Panc1 (cell line): Measurements from ENCODE around the gene CLEC2B. TPM values are rescaled to one million over a fixed set of nuclear protein-coding genes. Genes with fewer than 3 reads are reported as not detected.

ENCODE experiments used
- ATAC-seq: fragments of 200-7000 bp; cut with Tn5 transposase; 2 replicates; pipeline ENCODE4 v1.9.1; 2020; ENCODE audit warnings: mild to moderate bottlenecking, moderate library complexity
- BruUV-seq: library from RNA; stranded (reverse); fragments of 400-500 nt; replicated peaks from 2 replicates; lab custom pipeline; 2021; lab: Mats Ljungman, UMichigan
- CTCF ChIA-PET: fragments of 300-600 bp; sonication (Branson Sonifier 250); formaldehyde crosslinking; loops from one replicate; lab custom pipeline; 2022; ENCODE audit warnings: antibody characterized with exemption; lab: Charles Lee
- POLR2A ChIA-PET: fragments of 300-600 bp; sonication (Branson Sonifier 250); formaldehyde crosslinking; loops from one replicate; lab custom pipeline; 2022; ENCODE audit warnings: antibody characterized with exemption; lab: Charles Lee
- DNase-seq: peaks from one replicate; pipeline ENCODE4 v3.0.0-alpha.2; 2010; ENCODE audit warnings: low read depth, low spot score
- H3K27ac ChIP-seq: 2 replicates; pipeline ENCODE4 v1.5.1; 2011; ENCODE audit warnings: mild to moderate bottlenecking, low read length, inconsistent platforms
- H3K27me3 ChIP-seq: fragments of 200-500 bp; sonication (Bioruptor generic); 2 replicates; pipeline ENCODE4 v1.6.0; 2014; ENCODE audit warnings: low read length, inconsistent platforms; ENCODE audit not compliant: control insufficient read depth, insufficient read depth
- H3K36me3 ChIP-seq: fragments of 200-500 bp; sonication (Bioruptor generic); 2 replicates; pipeline ENCODE4 v1.5.1; 2014; ENCODE audit warnings: inconsistent platforms, mild to moderate bottlenecking, low read length, moderate library complexity; ENCODE audit not compliant: control insufficient read depth, insufficient read depth
- H3K4me1 ChIP-seq: 2 replicates; pipeline ENCODE4 v1.5.1; 2011; ENCODE audit warnings: inconsistent platforms, mild to moderate bottlenecking, low read length, moderate library complexity; ENCODE audit not compliant: control insufficient read depth, insufficient read depth
- H3K4me3 ChIP-seq, 2 experiments: 2 replicates each; pipeline ENCODE4 v1.5.1; 2011 to 2012; ENCODE audit warnings: low read depth in 2 of 2, low read length in 2 of 2, mild to moderate bottlenecking in 2 of 2, inconsistent platforms in 1 of 2, moderate library complexity in 1 of 2
- H3K9me3 ChIP-seq: fragments of 200-500 bp; sonication (Bioruptor generic); 2 replicates; pipeline ENCODE4 v1.5.1; 2014; ENCODE audit warnings: low read depth, mild to moderate bottlenecking, inconsistent platforms, low read length, moderate library complexity; ENCODE audit not compliant: control insufficient read depth, insufficient read depth
- POLR2AphosphoS5 ChIP-seq: IDR thresholded peaks from 2 replicates; pipeline ENCODE4 v1.6.1; 2012; ENCODE audit warnings: mild to moderate bottlenecking, low read depth, low read length, moderate library complexity
- REST ChIP-seq, 2 experiments: IDR thresholded peaks; 2 replicates each; pipeline ENCODE4 v1.6.1; 2011 to 2012; ENCODE audit warnings: low read depth in 2 of 2, control low read depth in 1 of 2, low read length in 1 of 2, mild to moderate bottlenecking in 1 of 2, moderate library complexity in 1 of 2; ENCODE audit not compliant: insufficient read depth in 1 of 2
- SIN3A ChIP-seq: IDR thresholded peaks from 2 replicates; pipeline ENCODE4 v1.6.1; 2012; ENCODE audit warnings: low read depth, mild to moderate bottlenecking, low read length, moderate library complexity, borderline replicate concordance; ENCODE audit not compliant: insufficient read depth
- TCF7L2 ChIP-seq: IDR thresholded peaks from 2 replicates; pipeline ENCODE4 v1.6.1; 2011; ENCODE audit warnings: mild to moderate bottlenecking, low read depth, low read length, inconsistent platforms
- in situ Hi-C: cut with HindIII; loops from 2 replicates; pipeline ENCODE4 v1.10.0; 2016; ENCODE audit warnings: low sequenced_read_pairs, low pct_unique_long_range_greater_than_20kb
- intact Hi-C: fragments of 100-400 bp; cut with micrococcal nuclease; formaldehyde crosslinking; loops from one replicate; pipeline ENCODE4 v1.10.0; 2022; ENCODE audit not compliant: unreplicated experiment
- total RNA-seq: library from RNA; stranded (reverse); gene quantifications from one replicate; pipeline ENCODE4 v1.2.1, GENCODE V29; 2021; ENCODE audit not compliant: unreplicated experiment
- TF ChIP-seq, protein P1 (sequence below): fragments of 450-650 bp; IDR thresholded peaks from 2 replicates; pipeline ENCODE4 v1.5.1; 2017; ENCODE audit warnings: mild to moderate bottlenecking

CLEC2B gene
- total RNA-seq, 1 experiment from 2014 or later, result 2.4 TPM

DNA sequence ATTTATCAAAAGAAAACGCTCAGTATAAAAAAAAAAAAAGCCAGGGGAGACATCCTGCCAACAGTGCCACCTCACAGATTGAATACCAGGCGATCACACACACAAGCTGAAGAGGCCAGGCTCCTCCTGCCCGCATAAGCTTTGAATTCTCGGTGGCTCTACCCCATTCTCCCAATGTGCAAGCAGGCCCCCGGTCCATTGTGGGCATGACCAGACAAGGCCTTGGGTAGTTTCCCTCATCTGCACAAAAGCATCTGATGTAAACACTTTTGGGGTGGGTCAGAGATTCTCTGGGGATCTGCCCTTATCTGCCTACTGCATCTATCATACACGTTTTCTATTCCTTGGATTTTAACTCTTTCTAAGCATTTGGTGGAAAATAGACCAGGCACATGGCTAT is 28.4 kb upstream of the CLEC2B start:
- ATAC-seq, result no peak
- H3K36me3 ChIP-seq, result no peaks in the 10 kb centered on the region
- DNase-seq, result no peak

GRCh38 chr12:9895215-9895971 is 26.2 kb upstream of the CLEC2B start:
- CTCF ChIA-PET, result interaction anchor here (0.5 to 0.6 kb wide), 2 partner anchors 9 to 1891 kb away, joined by 4 read pairs; no protein-coding TSS in a partner anchor
- intact Hi-C loops, result no loop called here

More for the DNA sequence above, 28.4 kb upstream of the CLEC2B start:
- BruUV-seq, result no TSS peak
- intact Hi-C loops, result no loop called here
- CTCF ChIA-PET, result no interaction called here
- TF ChIP-seq REST (IDR thresholded peaks at IDR 0.05; ENCODE audit: insufficient read depth in 1 of 2, low read depth in 2 of 2, low read length in 1 of 2) (no peak), POLR2AphosphoS5 (no peak), SIN3A (no peak), TCF7L2 (no peak)
- TF ChIP-seq, protein P1, sequence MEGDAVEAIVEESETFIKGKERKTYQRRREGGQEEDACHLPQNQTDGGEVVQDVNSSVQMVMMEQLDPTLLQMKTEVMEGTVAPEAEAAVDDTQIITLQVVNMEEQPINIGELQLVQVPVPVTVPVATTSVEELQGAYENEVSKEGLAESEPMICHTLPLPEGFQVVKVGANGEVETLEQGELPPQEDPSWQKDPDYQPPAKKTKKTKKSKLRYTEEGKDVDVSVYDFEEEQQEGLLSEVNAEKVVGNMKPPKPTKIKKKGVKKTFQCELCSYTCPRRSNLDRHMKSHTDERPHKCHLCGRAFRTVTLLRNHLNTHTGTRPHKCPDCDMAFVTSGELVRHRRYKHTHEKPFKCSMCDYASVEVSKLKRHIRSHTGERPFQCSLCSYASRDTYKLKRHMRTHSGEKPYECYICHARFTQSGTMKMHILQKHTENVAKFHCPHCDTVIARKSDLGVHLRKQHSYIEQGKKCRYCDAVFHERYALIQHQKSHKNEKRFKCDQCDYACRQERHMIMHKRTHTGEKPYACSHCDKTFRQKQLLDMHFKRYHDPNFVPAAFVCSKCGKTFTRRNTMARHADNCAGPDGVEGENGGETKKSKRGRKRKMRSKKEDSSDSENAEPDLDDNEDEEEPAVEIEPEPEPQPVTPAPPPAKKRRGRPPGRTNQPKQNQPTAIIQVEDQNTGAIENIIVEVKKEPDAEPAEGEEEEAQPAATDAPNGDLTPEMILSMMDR, result no peak
- Histone ChIP-seq H3K9me3 (no peaks in the 10 kb centered on the region), H3K4me1 (no peaks in the 10 kb centered on the region), H3K27me3 (no peaks in the 10 kb centered on the region), H3K27ac (no peak overlapping the region), H3K4me3 (no peak overlapping the region)
- POLR2A ChIA-PET, result no interaction called here
- in situ Hi-C loops, result no loop called here

More at GRCh38 chr12:9895215-9895971, 26.2 kb upstream of the CLEC2B start:
- no peak overlapping the region for H3K27ac ChIP-seq
- no peaks in the 10 kb centered on the region for H3K9me3 ChIP-seq
- H3K4me1 ChIP-seq, result no peaks in the 10 kb centered on the region
- in situ Hi-C loops, result no loop called here
- H3K4me3 ChIP-seq, result no peak overlapping the region
- H3K27me3 ChIP-seq, result no peaks in the 10 kb centered on the region
- DNase-seq, result no peak
- BruUV-seq, result no TSS peak
- TF ChIP-seq TCF7L2 (no peak), POLR2AphosphoS5 (no peak), REST (IDR thresholded peaks at IDR 0.05; ENCODE audit: insufficient read depth in 1 of 2, low read depth in 2 of 2, low read length in 1 of 2) (no peak), SIN3A (no peak)
- TF ChIP-seq, protein P1, result no peak
- POLR2A ChIA-PET, result no interaction called here
- no peak for ATAC-seq
- no peaks in the 10 kb centered on the region for H3K36me3 ChIP-seq
